ENCODE measurements around the gene IL1RL1.

The IL1RL1 gene

GRCh38 chr2:102369866-102370265 is 58.5 kb downstream of the IL1RL1 start:
- no peak for DNase-seq (ENCODE audit: low read depth)

- no peak for DNase-seq (ENCODE audit: low read depth)
Measured at GRCh38 chr2:102376052-102376591, 64.8 kb downstream of the IL1RL1 start.

GRCh38 chr2:102383722-102384121 is 72.4 kb downstream of the IL1RL1 start:
- DNase-seq (ENCODE audit: low read depth), result no peak

DNA sequence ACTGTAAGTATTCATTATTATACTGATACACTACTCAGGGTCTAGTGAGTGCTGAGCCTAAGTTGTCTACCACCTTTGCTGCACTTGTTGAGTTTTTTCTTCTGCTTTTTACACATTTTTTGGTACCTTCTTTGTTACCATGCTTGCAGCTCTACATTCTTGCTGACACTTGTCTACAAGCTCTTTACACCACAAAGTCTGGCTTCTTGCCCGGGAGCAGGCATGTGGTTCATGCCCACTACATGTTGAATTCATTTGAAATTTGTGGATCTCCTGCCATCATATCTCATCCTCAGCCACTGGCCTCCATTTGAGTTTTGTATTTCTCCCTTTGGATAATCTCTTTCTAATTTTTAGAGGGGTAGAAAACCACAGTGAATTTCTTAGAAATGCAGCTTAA is 74.2 kb downstream of the IL1RL1 start:
- no peak for DNase-seq (ENCODE audit: low read depth)

DNA sequence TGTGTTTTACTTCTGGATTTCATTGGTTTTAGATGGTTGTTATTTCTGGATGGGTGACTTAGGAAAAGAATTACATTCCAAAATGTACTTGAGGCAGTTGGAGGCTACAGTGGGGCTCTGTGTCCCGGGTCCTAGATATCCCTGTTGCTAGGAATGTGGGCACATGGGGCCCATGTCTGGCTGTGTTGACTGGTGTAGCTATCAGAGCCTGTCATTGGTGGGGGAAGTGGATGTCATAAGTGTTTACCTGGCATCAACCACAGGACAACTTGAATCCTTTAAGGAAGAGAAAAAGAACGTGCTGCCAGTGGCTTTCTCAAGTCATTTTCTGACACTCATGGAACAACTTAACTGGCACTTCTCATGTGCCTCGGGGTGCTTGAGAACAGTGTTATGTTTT is 74.6 kb downstream of the IL1RL1 start:
- DNase-seq (ENCODE audit: low read depth), result no peak

DNA sequence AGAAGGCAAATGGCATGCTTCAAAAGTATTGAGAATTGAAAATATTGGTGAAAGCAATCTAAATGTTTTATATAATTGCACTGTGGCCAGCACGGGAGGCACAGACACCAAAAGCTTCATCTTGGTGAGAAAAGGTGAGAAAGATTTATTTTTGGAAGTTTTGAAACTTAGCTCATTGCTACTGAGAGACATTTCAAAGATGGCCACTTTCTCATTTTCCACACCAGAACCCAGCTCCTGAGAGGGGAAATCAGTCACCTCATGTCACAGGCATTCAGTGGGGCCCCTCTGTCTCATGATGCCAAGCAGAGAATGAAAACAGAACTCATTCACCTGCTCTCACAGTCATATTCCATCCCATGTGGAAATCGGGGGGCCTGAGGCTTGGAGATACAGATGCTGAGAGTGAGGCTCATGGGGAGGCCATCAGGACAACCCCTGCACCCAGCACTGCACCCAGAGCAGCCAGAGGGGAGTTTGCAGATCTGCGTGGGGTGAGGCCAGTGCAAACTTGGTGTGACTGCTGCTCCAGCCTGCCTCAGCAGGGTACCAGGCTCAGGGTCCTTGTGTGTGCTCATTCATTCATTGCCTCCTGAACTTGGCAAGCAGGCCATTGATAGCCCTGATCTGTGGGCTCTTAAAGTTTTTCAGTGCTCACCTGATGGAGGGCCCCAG is 75.6 kb downstream of the IL1RL1 start:
- DNase-seq (ENCODE audit: low read depth), result no peak

DNA sequence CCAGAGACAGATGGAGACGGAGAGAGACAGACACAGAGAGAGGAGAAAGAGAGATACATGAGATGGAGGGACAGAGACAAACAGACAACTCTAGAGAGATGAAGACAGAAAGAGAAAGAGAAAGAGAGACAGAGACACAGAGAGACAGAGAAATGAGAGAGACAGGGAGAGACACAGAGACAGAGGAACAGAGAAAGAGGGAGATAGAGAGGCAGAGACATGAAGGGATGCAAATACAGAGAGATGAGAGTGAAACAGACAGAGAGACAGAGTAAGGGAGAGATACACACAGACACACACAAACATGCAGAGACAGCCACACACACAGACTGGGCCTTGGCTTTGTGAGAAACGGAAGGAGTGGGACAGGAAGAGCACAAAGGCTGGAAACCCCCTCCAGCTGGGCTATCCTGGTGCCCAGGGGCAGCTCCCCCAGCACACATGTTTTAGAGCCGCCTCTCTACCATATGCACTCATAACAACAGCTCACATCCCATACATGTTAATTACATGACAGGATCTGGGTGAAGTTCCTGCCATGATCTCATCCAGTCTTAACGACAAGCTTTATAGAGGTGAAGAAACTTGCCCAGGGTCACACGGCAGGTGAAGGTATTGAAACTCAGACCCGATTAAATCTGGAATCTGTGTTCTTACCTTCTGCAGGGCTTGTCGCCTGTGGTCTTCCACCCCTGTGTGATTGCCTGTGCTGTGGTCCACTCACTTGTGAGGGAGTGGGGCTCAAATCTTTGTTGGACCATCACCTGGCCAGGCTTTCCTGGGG is 76.6 kb downstream of the IL1RL1 start:
- DNase-seq (ENCODE audit: low read depth), result no peak

GRCh38 chr2:102391565-102391964 is 80.2 kb downstream of the IL1RL1 start:
- no peak for DNase-seq (ENCODE audit: low read depth)

DNA sequence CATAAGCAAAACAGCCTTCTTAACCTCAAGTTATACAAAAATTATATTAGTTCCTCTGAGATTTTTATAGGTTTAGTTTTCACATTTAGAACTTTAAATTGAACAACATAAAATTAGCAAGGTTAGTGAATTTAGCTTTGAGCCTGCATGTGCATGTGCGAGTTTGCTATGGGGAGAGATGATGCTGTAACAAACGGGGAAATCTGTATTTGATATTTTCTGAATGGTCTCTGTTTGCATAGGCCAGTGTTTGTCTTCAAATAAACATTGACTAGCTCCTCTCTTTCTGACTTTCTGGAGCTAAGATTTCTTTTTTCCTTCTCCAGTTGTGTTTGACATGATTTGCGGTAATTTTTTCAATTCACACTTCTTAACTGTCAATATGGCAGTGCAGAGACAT is 80.7 kb downstream of the IL1RL1 start:
- DNase-seq (ENCODE audit: low read depth), result no peak

DNA sequence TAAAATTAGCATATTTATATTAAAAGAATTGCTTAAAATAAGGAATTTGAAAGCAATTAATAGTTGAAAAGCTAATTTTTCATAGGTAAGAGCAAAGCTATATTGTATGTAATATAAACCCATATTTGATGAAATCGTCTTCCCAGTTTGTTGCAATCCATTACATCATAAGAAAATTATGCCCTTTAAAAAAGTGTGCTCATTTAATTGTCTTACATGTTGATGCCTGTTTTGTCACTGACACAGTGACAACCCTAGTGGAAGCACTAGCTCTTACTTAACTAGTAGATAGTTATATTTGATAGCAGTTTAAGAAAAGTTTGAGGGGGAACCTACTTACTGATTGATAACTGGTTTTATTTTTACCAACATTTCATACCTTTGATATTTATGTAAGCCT is 81.6 kb downstream of the IL1RL1 start:
- no peak for DNase-seq (ENCODE audit: low read depth)

- DNase-seq (ENCODE audit: low read depth), result no peak
Measured at GRCh38 chr2:102396012-102396411, 84.6 kb downstream of the IL1RL1 start.

DNA sequence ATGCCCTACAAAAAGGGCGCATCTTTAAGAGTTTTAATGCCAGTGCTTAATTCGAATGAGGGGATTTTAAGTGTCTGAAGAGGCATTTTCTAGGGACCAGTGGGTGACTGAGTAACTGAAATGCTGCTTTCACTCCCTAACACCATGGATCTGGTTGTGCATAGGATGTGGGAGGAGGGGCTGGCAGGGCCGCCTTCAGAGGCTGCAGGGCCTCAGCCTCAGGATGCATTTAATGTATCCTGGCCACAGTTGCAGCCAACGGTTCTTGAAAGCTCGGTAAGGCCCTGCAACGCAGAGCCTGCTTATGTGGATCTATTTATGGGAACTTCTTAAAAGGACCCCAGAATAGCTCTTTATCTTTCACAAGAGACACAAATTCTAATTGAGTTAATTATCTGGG is 85.8 kb downstream of the IL1RL1 start:
- no peak for DNase-seq (ENCODE audit: low read depth)

GRCh38 chr2:102399499-102400141 is 88.3 kb downstream of the IL1RL1 start:
- no peak for DNase-seq (ENCODE audit: low read depth)

GRCh38 chr2:102401456-102401855 is 90.1 kb downstream of the IL1RL1 start:
- DNase-seq (ENCODE audit: low read depth), result no peak
